Sigmoid colon (tissue), 4 donors: ENCODE results near the gene METTL5.

Experiments
- EP300 ChIP-seq, 4 donors: sonication (generic); formaldehyde crosslinking; IDR thresholded peaks; one replicate each; pipeline ENCODE4 v1.6.1; 2017; ENCODE audit warnings: antibody characterized with exemption in 4 of 4
- POLR2A ChIP-seq, 2 donors: fragments of 450-650 bp; IDR thresholded peaks; one replicate each; pipeline ENCODE4 v1.6.1; 2016; ENCODE audit warnings: antibody characterized with exemption in 2 of 2, mild to moderate bottlenecking in 2 of 2, moderate library complexity in 2 of 2
- POLR2AphosphoS5 ChIP-seq, 4 donors: sonication (generic); formaldehyde crosslinking; IDR thresholded peaks; one replicate each; pipeline ENCODE4 v1.6.1; 2017; ENCODE audit warnings: antibody characterized with exemption in 4 of 4
- TF ChIP-seq, protein P1 (sequence below), 4 experiments: fragments of 450-650 bp in 3 of 4; fragments of 200-600 bp in 1 of 4; IDR thresholded peaks; one replicate each; pipeline ENCODE4 v1.5.1; 2016 to 2019; ENCODE audit warnings: antibody characterized with exemption in 4 of 4, mild to moderate bottlenecking in 3 of 4, moderate library complexity in 2 of 4

DNA sequence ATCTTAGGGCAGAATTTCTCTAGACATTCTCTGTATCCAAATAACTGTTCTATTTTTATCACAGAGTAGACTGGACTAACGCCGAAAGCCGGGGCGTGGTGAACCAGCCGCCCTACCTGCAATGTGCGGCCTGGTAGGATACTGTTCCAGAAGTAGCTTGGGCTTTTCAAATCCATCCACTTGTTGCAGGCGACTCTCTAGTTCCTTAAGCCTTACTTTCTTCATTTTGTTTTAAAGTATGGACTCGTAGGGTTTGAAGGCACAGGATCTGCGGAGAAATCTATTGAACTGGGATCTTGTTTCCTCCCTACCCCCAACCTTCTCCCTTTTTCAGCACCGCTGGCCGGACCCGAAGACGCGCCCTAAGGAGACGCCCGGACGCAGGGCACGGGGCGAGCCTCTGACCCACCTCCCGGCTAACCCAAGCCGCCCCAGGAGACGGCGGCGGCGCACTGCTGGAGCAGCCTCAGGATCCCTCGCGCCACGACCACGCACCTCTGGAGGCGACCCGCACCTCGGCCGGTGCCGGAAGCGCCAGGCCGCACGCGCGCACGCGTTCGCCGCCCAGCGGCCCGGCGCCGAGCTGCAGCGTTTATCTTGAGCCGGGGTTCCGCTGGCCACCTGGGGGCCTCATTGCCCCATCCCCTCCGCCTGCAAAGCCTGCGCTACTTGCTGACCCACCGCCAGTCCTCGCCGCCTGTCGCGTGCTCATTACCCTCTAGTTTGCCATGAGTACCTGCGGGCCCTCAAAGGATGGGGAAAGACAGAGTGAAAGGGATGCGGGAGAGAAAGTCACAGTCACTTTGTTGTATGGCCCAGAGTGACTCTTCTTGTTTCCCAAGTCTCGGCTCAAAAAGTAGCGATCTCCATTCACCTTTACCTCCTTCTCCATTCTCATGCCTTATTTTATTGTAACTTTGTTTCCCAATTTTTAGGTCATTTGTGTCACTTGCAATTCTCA, at the start of gene METTL5:
- peak in 1 of 2 donors; percentile 48 for TF ChIP-seq POLR2A (IDR thresholded peaks at IDR 0.05)
- TF ChIP-seq, protein P1, sequence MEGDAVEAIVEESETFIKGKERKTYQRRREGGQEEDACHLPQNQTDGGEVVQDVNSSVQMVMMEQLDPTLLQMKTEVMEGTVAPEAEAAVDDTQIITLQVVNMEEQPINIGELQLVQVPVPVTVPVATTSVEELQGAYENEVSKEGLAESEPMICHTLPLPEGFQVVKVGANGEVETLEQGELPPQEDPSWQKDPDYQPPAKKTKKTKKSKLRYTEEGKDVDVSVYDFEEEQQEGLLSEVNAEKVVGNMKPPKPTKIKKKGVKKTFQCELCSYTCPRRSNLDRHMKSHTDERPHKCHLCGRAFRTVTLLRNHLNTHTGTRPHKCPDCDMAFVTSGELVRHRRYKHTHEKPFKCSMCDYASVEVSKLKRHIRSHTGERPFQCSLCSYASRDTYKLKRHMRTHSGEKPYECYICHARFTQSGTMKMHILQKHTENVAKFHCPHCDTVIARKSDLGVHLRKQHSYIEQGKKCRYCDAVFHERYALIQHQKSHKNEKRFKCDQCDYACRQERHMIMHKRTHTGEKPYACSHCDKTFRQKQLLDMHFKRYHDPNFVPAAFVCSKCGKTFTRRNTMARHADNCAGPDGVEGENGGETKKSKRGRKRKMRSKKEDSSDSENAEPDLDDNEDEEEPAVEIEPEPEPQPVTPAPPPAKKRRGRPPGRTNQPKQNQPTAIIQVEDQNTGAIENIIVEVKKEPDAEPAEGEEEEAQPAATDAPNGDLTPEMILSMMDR (IDR thresholded peaks at IDR 0.05): peak; percentile 56 to 96 (median 79)
- no peak for TF ChIP-seq EP300 (IDR thresholded peaks at IDR 0.05)
- TF ChIP-seq POLR2AphosphoS5 (IDR thresholded peaks at IDR 0.05): peak; percentile 54 to 90 (median 72)
